Limb (tissue), 2 donors: Measurements from ENCODE around the gene SRR.

Experiments used
- DNase-seq, 2 donors: peaks; one replicate each; pipeline ENCODE4 v3.0.0-alpha.2; 2016; ENCODE audit errors: extremely low spot score in 2 of 2

The SRR gene

DNA sequence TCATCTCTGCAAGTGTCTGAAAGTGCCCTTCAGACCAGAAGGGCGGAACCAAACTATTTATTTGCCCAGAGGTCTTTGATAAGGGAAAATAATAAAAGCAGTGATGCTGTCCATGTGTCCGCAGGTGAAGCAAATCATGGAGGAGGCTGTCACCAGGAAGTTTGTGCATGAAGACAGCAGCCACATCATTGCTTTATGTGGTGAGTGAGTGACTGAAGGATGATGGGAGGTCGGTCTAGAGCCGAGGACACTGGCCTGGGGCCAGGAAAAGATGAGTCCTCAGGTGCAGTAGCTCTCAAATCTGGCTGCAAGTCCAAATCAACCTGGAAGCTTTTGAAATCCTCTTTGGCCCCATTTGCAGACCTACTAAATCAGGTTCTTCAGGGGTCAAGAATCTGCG is 39.7 kb downstream of the SRR start:
- no peak for DNase-seq

DNA sequence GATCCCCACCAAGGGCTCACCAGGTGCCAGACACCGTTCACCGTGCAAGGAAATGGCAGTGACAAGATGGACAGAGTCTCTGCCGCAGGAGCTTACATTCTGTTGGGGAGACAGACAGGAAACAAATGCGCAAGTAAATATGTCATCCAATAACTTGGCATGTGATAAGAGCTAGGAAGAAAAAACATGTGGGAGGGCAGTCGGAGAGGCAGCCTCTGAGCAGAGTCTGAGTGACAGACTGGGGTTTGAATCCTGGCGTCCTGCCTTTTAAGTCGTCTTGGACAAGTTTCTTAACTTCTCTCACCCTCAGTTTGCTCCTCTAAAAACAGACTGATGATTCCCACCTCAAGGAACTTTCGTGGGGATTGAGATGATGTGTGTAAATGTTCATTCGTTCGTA is 40.8 kb downstream of the SRR start:
- no peak for DNase-seq

DNA sequence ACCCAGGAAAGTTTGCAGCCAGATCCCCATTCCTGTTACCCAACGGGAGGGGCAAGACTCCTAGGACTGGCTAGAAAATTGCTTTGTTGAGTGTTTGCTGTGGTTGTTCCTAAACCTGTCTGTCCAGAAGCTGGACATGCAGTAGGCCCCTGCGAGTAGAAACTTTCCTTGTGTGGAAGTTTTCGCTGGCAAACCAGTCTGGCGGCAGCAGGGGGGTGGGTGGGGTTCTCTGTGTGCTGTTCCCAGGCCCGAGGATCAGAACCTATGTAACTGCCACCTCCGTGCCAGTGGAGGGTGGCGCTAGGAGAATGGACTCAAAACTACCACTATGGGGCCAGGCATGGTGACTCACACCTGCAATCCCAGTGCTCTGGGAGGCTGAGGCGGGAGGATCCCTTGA is 42.7 kb downstream of the SRR start:
- DNase-seq = no peak

DNA sequence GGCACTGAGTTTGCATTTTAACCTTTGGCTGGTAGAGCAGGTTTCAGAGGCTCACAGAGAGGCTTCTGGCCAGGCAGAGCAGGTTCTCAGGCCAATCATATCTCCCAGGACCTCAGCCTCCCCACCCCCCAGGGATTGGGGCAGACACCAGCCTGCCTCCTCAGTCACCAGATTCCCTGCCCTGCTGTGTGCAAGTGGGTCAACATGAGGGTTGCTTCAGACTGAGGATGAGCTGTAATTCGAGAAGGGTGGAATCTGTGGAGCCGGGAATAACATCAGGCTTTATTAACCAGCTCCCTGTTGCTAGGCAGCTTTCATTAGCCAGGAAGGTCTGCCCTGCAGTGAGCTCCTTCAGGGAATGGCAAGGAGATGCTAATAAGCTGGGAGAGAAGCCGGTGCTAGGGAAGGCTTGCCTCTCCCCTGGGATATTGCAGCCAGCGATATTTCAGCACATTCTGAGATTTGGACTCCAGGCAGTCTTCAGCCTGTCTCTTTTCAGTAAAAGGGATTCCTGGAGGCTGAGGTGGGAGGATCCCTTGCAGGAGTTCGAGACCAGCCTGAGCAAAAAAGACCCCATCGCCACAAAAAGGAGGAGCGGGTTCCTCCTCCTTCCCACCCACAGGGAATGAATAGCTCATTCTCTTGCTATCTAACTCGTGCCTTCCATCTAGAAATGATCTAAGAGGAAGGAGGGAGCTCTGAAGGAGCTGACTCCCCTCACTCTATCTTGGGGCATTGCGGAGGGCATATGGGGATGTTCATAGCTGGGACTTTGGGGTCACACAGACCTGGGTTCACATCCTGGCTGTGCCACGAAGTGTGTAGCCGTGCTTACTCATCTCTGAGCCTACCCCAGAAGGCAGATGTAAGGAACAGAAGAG is 44.3 kb downstream of the SRR start:
- peak in 1 of 2 donors; percentile 47 for DNase-seq

DNA sequence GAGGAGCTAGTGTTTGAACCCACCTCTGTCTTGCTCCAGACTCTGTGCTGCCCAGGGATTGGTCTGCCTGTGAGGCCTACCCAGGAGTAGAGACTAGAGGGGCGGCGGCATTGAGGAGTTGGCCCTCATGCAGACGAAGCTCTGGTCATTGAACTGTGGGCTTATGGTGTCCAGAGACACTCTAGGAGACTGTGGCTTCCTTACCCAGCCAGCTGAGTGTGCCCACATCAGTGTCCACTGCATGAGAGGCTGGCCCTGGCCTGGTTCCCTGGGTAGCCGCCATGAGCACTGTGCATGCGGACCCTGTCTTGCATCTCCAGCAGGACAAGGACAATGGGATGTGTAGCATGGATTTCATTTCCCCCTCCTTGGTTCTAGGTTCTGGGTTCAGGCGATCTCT is 47.5 kb downstream of the SRR start:
- no peak for DNase-seq

DNA sequence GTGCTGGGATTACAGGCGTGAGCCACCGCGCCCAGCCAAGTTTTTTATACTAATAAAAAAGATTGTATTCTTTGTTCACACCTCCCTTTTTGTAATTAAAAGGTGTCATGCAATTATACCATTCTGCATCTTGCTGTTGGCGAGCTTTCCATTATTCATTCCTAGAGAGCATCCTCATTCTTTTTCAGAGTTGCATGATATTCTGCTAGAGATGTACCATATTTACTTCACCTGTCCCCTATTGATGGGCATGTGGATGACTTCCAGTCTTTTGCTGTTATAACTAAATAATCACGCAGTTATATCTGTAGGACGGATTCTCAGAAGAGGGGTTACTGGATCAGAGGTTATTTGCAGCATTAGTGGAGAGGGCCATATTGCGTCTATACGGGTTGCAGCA is 50.6 kb downstream of the SRR start:
- DNase-seq = no peak

DNA sequence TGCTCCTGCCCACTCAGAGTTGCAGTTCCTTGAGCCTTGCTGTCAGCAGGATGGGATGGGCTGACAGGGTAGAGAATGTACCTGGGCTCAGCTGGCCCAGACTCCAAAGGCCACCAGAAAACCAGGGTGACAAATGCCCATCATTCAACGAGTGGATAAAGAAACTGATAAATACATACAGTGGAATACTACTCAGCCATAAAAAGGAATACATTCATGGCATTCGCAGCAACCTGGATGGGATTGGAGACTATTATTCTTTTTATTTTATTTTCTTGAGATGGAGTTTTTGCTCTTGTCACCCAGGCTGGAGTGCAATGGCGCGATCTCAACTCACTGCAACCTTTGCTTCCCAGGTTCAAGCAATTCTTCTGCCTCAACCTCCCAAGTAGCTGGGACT is 53.5 kb downstream of the SRR start:
- DNase-seq = no peak

DNA sequence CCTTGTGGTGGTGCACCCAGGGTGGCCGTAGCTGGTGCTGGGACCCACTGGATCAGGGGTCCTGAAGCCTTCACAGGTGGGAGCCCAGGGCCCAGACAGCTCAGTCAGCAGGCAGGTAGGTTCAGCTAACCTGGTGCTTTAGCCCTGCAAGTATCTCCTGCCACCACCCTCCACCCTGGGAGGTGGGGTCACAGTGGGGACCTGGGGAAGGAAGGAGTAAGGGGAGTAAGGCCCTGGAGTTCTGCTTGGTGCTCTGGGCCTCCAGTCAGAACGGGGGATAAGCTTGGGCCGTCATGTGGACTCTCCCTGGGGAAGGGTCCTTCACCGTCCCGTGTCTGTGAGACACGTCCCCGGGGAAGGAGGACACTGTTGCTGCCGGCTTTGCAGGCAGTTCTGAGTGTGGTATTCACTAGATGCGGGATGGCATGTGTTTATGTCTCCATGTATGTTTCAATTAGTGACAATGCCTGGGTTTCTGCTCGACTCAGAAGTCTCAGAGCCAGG is 54.2 kb downstream of the SRR start:
- no peak for DNase-seq

DNA sequence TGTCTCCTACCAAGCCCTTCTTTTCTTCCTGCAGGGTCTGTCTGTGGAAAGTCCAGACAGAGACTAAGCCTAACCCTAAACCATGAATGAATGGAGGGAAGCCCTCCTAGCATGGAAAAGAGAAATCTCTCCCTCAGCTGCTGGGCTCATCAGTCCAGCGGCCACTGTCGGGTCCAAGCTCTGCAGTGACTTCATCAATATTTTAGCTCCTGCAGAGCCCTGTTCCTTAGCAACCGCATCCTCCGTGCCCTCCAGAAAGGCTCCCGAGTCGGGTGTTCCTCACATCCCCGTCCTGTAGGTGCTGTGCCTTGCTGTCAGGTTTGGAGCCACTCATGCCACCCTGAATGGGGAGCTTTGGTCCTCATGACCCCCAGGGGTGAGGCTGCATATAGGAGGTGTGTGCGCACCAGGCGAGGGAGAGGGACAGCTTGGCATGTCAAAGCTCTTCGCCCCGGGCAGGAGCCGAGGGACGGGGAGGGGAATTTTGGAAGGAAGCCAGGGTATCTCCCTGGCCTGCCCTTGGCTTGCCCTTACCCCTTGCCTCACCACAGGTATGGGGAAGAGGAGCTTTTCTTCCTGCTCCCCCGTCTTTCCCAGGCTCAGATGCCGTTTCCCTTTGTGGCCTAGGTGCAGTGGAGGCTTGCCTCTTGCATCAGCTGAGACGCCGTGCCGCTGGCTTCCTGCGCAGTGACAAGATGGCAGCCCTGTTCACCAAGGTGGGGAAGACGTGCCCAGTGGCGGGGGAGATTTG is 57.4 kb downstream of the SRR start:
- DNase-seq = peak in 1 of 2 donors; percentile 26

DNA sequence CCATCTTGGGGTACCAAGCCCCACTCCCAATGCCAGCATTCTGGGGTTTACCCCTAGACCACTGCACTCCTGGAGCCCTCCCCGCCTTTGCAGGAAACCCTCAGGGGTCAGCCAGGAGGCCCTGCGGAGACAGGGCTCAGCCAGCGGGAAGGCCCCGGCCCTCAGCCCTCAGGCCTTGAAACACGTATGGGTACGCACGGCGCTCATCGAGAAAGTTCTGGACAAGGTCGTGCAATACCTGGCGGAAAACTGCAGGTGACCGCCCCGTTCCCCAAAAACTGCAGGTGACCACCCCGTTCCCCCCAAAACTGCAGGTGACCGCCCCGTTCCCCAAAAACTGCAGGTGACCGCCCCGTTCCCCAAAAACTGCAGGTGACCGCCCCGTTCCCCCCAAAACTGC is 58.3 kb downstream of the SRR start:
- no peak for DNase-seq

DNA sequence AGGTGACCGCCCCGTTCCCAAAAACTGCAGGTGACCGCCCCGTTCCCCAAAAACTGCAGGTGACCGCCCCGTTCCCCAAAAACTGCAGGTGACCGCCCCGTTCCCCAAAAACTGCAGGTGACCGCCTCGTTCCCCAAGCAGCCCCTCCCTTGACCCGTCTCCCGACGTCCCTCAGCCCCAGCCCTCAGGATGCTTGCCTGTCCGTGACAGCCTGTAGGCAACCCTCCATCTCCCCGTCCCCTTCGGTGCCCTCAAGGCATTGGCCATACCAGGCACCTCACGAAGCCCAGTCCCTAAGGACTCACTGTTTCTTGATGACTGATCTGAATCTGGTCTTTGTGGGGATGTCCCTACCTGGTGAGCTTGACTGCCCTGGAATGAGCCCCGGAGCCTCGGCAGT is 58.7 kb downstream of the SRR start:
- no peak for DNase-seq

DNA sequence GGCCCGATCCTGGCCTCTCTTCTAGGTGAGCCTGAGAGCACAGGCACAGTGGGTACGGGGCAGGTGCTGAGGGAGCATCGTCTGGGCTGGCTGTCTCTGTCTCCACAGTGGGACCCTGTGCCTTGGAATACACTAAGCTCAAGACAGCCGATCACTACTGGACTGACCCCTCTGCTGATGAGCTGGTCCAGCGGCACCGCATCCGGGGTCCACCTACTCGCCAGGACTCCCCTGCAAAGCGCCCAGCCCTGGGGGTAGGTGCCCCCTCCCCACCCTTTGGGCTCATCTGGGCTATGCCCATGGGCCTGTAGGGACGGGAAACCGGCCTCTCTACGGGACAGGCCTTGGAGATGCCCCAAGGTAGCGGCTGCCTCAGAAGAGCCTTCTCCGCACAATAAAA is 59.1 kb downstream of the SRR start:
- DNase-seq = peak in 1 of 2 donors; percentile 25

DNA sequence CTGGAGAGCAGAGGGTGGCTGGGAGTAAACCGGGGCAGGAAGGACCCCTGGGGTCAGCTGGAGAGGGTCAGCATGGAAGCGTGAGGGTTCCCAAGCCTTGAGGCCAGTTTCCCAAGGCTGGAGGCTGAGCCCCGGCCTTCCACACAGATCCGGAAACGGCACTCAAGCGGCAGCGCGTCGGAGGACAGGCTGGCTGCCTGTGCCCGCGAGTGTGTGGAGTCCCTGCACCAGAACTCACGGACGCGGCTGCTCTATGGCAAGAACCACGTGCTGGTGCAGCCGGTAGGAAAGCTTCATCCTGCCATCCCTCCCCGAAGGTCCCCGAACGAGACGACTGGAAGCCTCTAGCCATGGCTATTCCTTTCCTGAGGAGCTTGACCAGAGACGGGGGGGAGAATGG is 59.6 kb downstream of the SRR start:
- no peak for DNase-seq

DNA sequence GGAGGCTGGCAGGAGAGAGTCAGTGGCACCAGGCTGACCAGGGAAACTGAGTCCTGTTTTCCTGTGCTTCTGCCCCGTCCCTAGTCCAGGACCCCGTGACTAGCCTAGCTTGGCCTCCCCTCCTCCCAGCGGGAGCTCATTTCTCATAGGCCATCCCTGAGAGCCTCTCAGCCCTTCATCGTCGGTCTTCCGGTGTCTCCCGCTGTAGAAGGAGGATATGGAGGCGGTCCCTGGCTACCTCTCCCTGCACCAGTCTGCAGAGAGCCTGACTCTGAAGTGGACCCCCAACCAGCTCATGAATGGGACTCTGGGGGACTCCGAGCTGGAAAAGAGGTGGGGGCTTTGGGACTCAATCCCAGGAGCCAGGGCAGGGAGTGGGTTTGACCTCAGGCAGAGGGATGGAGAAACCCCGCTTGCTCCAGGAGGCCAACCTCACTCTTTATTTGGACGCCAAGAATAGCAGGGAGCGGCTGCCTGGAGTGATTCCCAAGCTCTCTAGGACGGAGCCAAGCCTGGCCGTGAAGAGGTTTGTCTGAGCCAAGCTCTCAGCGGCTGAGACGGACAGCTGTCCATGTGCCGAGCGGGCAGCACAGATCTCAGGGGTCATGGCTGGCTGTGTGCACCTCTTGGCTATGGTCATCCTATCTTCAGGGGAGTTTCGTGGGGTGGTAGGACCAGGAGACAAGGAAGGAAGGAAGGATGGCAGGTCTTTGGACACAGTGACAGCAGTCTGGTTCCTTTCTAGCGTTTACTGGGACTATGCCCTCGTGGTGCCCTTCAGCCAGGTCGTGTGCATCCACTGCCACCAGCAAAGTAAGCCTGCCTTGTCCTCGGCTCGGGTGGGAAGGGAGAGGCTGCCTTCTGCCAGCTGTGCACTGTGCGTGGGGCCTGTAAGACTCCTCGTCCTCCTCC is 60.4 kb downstream of the SRR start:
- no peak for DNase-seq

DNA sequence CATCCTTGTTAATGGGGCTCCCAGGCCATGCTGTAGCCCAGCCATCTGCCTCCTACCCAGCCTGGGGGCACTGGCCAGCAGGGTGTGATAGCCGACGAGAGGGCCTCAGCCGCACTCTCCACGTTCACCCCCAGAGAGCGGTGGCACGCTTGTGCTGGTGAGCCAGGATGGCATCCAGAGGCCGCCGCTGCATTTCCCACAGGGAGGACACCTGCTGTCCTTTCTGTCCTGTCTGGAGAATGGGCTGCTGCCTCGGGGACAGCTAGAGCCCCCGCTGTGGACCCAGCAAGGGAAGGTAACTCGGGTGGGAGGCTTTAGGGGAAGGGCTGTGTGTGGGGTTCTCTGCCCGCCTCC is 61.0 kb downstream of the SRR start:
- DNase-seq = no peak

DNA sequence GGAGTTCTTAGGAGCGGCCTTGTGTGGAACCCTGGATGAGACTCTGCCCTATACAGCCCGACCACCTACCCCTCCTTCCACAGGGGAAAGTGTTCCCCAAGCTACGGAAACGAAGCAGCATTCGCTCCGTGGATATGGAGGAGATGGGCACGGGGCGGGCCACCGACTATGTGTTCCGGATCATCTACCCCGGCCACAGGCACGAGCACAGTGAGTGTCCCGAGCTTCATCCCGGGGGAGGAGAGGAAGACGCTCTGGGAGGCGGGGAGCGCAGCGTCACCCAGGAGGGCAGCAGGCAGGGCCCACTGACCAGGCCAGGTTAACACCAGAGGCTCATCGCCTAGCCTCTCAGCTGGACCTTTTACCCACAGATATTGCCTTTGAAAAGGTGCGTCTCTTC is 61.4 kb downstream of the SRR start:
- DNase-seq = no peak

DNA sequence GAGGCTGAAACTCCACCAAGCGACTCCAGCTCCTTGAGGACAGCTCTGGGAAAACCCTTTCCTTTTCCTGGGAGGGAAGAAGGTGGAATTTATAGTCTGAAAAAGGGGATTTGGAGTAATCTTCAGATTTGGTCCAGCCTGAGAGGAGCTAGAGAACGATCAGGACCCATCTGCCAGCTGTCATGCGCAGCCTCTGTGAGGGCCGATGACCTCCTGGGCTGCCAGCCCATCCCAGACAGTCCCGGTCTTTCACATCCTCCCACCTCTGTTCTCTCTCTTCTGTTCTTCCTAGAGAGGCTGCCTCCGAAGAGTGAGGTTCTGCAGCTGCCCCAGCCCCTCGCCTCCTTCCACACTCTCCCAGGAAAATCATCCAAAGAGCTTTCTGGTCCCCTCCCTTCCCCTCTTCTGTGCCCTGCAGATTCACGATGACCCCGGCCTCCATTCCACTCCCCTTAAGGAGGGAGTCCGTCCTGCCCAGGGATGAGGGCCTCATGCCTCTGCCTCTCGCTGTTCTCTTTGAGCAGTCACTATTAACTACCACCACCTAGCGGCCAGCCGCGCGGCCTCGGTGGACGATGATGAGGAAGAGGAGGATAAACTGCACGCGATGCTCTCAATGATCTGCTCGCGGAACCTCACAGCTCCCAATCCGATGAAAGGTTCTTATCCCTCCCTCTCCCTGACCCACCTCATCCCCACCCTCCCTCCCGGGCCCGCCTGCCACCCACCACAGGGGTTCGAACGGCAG is 63.2 kb downstream of the SRR start:
- no peak for DNase-seq

DNA sequence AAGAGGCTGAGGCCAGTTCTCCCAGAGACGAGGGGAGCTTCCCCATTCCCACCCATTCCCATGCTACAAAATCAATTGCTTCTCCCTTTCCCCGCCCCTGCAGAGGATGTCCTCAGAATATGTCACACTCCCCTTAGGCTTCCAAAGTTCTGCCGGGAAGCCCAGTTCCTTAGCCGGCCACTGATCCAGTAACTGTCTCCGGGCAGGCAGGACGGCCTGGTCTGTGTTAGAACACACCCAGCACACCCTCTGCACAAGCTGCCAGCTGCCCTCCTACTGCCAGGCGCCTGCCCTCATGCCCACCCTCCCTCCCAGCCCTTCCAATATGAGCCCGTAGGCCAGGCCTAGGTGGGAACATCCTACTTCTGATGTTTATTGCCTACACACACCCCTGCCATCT is 64.6 kb downstream of the SRR start:
- DNase-seq = no peak

DNA sequence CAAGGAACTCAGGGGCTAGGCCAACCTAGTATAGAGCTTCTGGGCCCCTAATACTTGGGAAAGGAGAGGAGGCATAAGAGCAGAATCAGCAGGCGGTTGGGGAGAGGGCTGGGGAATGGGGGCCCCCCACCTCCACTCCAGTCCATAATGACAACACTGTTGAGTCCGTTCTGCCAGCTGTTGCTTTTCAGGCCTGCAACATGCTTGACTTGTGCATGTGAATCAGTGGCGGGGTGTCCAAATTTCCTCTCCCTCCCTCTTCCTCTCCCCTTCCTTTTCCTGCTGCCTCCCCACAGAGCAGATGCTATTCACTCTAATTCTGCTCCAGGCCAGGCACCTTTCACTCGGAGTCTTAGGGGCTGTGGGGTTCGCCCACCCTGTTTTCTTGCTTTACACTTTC is 65.3 kb downstream of the SRR start:
- no peak for DNase-seq

DNA sequence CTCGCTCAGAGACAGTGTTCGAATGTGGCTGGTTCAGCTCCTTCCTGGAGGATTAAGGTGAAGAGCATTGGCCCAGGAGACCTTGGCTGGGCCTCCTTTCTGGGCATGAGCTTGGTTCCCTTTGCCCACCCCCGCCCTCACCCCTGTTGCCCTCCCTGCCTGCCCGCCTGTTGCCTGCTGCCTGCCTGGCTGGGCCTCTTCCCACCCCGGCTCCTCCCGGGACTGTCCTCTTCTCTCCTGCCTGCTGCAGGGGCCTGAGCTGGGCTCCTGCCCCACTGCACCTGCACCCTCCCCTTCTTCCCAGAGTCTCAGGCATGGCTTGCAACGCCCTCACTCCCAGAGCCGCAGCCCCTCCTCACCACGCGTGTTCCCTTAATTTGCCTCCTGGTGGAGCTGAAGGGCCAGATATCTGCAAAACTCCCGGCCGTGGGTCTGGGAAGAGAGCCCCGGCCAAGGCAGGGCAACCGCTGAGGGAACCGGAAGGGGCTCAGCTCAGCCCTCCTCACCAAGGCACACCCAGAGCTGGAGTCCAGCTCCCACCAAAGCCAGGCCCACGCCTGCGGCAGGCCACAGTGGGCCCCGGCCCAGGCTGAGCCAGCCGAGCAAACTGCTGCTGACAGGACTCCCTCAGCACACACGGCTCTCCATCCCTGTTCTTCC is 65.9 kb downstream of the SRR start:
- DNase-seq = no peak

DNA sequence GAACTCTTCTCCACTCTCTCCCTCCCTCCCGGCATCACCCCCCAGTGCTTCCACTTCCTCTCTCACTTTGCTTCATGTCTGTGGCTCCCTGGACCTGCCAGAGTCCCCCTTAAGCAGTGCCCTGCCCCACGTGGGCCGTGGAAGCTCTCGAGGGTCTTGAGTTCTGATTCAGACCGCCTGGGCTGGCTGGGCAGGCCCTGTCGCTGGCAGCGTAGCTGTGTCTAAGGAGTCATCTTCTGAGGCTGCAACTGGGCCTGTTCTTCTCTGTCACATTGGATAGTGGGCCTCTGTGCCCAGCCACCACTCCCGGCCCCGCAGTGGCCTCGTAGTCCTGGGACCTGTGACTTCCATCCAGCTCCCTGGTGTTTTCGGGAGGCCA is 66.5 kb downstream of the SRR start:
- DNase-seq = no peak
